8988T (cell line): Measurements from ENCODE around the gene CCDC61.

Experiments
- DNase-seq: peaks from one replicate; pipeline ENCODE4 v3.0.0; 2011

Gene CCDC61

GRCh38 chr19:46042252-46042883 is 47.1 kb downstream of the CCDC61 start:
- no peak for DNase-seq

GRCh38 chr19:46043519-46043918 is 48.3 kb downstream of the CCDC61 start:
- DNase-seq, result no peak

- no peak for DNase-seq
These were observed 54.3 kb downstream of the CCDC61 start for GRCh38 chr19:46049597-46049996.

GRCh38 chr19:46052896-46053295 is 57.6 kb downstream of the CCDC61 start:
- DNase-seq, result no peak

GRCh38 chr19:46056536-46056935 is 61.3 kb downstream of the CCDC61 start:
- no peak for DNase-seq

- DNase-seq, result no peak
These were observed 63.5 kb downstream of the CCDC61 start for GRCh38 chr19:46058778-46059177.

- no peak for DNase-seq
These were observed 64.7 kb downstream of the CCDC61 start for GRCh38 chr19:46060012-46060411.

GRCh38 chr19:46063201-46063600 is 67.9 kb downstream of the CCDC61 start:
- no peak for DNase-seq

GRCh38 chr19:46065486-46066071 is 70.3 kb downstream of the CCDC61 start:
- no peak for DNase-seq

- no peak for DNase-seq
These were observed 71.2 kb downstream of the CCDC61 start for GRCh38 chr19:46066471-46066870.

GRCh38 chr19:46067691-46068090 is 72.4 kb downstream of the CCDC61 start:
- DNase-seq, result no peak
